ENCODE measurements around the gene RBM23.

GRCh38 chr14:22928237-22929103 lies 9.5 kb upstream of the RBM23 start:
- TF ChIP-seq CTCF (IDR thresholded peaks at IDR 0.05) = no peak
- no peak for TF ChIP-seq EZH2phosphoT487 (IDR thresholded peaks at IDR 0.05)
- TF ChIP-seq EZH2 (IDR thresholded peaks at IDR 0.05) = no peak
